Left renal cortex interstitium (tissue), 4 donors: ENCODE data around the gene NXT1. TPM values are rescaled to one million over a fixed set of nuclear protein-coding genes. Genes with fewer than 3 reads are reported as not detected.

Experiments
- DNase-seq, 4 donors: peaks; one replicate each; pipeline ENCODE4 v3.0.0-alpha.2; 2013; ENCODE audit warnings: low read depth in 4 of 4, low spot score in 2 of 4, missing footprints in 1 of 4
- polyA plus RNA-seq, 4 donors: library from polyadenylated mRNA; unstranded; fragments of 120-200 nt; gene quantifications; one replicate each; pipeline ENCODE4 v1.2.1, GENCODE V29; 2013; ENCODE audit not compliant: insufficient read length in 4 of 4

The NXT1 gene
- polyA plus RNA-seq, 4 donors: 16.0 to 25.7 (median 17.8) TPM

GRCh38 chr20:23358563-23358906, 7.9 kb downstream of the NXT1 start:
- no peak for DNase-seq

GRCh38 chr20:23358923-23359593, 8.5 kb downstream of the NXT1 start:
- no peak for DNase-seq

- DNase-seq: no peak
These were observed 9.9 kb downstream of the NXT1 start for GRCh38 chr20:23360531-23360930.

GRCh38 chr20:23361119-23361475, 10.5 kb downstream of the NXT1 start:
- peak in 1 of 4 donors; percentile 15 for DNase-seq

GRCh38 chr20:23361476-23362391, 11.1 kb downstream of the NXT1 start, which contains the start of gene GZF1:
Gene GZF1 (plus strand): TSS chr20:23362182. CDS start chr20:23364384, 2,202 bp downstream.
- DNase-seq: peak; percentile 91 to 97 (median 94)

GRCh38 chr20:23362392-23363256, 12.0 kb downstream of the NXT1 start:
- peak in 1 of 4 donors; percentile 13 for DNase-seq

GRCh38 chr20:23363257-23363649, 12.7 kb downstream of the NXT1 start:
- DNase-seq: no peak

GRCh38 chr20:23365390-23366165, 15.0 kb downstream of the NXT1 start:
- no peak for DNase-seq

- DNase-seq: no peak
These were observed 15.8 kb downstream of the NXT1 start for GRCh38 chr20:23366384-23366783.

- no peak for DNase-seq
These were observed 17.2 kb downstream of the NXT1 start for GRCh38 chr20:23367770-23368169.

- DNase-seq: no peak
These were observed 17.9 kb downstream of the NXT1 start for GRCh38 chr20:23368316-23369071.

GRCh38 chr20:23369072-23369823, 18.7 kb downstream of the NXT1 start:
- DNase-seq: no peak

- no peak for DNase-seq
These were observed 19.7 kb downstream of the NXT1 start for GRCh38 chr20:23370274-23370673.

- DNase-seq: no peak
These were observed 20.3 kb downstream of the NXT1 start for GRCh38 chr20:23370873-23371272.

- no peak for DNase-seq
These were observed 20.9 kb downstream of the NXT1 start for GRCh38 chr20:23371496-23371895.

- DNase-seq: no peak
These were observed 23.9 kb downstream of the NXT1 start for GRCh38 chr20:23374441-23374840.

- no peak for DNase-seq
These were observed 25.2 kb downstream of the NXT1 start for GRCh38 chr20:23375827-23376226.

GRCh38 chr20:23379772-23380171, 29.2 kb downstream of the NXT1 start:
- no peak for DNase-seq

GRCh38 chr20:23381876-23382275, 31.3 kb downstream of the NXT1 start:
- no peak for DNase-seq
